Stimulated activated CD4-positive, alpha-beta T cell treated with anti-CD3 and anti-CD28 coated beads, TNF-alpha, amount 100 ng/mL, for 1 hour (primary cell): ENCODE measurements around the gene NR4A1.
A peak's percentile ranks its signal among the peaks of the same experiment; 100 is the strongest.

Experiments used
- DNase-seq, 3 donors: peaks; one replicate each; pipeline ENCODE4 v3.0.0-alpha.2; 2020; ENCODE audit warnings: low read depth in 3 of 3, low spot score in 1 of 3

The NR4A1 gene

GRCh38 chr12:52050758-52051541 is at the start of gene NR4A1:
TSS of gene NR4A1 (plus strand) at chr12:52051442. CDS start at chr12:52054329, 2,887 bp downstream.
- peak; percentile 96 to 99 (median 98) for DNase-seq

DNA sequence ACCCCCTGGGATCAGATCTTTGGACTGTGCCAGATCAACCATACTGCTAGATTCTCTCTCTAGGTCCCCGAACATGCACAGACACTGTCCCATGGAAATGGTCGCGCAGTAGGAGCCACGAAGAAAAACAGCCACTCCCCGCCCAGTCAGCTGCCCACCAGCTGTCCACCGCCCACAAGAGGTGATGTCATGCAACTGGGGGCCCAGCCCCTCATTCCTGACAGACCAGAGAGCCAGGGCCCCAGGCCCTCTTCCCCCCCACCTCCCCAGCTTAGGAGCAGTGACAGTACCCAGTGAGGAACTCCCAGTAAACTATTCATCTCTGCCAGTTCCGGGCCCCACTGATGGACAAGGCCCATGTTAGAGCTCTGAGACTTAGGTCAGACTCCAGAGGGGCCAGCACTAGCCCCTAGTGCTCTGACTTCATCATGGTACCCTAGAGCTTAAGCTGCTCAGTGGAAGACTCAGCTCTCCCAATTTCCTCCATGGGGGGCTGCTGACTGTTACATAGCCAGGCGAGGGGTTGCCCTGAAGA is 48.2 kb upstream of the NR4A1 start:
- no peak for DNase-seq

DNA sequence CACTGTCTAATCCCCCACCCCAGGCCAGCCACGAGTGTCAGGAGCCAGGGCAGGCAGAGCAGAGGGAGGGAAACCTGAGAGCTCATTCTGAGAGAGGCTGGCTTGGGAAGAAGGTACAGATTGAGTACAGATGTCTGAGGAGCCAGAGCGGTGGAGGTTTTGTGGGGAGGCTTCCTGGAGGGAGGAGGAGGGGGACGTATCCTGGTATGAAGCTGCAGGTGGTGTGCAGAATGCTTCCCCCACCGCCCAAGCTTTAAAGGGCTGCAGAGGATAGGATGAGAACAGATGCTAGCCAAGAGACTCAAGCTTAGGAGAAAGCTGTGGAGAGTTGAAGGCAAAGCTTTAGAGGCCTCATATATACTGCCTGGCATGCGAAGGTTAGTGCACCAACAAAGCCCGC is 47.7 kb upstream of the NR4A1 start:
- DNase-seq, result no peak

DNA sequence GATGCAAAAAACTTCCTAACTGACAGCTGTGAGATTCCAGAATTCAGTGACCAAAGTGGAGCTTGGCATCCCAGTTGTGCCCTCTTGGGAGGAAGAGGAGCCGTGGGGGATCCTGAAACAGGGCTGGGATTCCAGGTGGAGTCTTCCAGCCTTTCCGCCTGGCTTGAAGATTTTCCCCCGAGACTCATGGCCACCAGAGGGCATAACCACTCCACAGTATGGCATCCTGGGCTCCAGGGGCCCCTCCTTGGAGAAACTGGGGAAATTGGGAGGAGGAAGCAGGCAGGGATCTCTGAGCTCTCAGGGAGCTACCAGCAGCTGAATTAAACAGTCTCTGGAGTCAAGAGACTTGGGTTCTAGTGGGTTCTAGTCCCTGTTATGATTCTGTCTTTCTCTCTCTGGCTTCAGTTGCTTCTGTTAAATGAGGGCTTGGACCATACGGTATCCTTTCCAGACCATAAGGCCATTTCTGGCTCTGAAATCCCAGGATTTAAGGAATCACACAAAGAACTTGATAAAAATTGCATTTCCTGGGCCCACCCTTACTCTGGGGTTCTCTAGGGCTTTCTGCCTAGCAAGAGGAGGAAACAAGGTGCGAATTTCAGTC is 47.1 kb upstream of the NR4A1 start:
- no peak for DNase-seq

GRCh38 chr12:52005218-52005902 is 45.9 kb upstream of the NR4A1 start:
- DNase-seq, result no peak

DNA sequence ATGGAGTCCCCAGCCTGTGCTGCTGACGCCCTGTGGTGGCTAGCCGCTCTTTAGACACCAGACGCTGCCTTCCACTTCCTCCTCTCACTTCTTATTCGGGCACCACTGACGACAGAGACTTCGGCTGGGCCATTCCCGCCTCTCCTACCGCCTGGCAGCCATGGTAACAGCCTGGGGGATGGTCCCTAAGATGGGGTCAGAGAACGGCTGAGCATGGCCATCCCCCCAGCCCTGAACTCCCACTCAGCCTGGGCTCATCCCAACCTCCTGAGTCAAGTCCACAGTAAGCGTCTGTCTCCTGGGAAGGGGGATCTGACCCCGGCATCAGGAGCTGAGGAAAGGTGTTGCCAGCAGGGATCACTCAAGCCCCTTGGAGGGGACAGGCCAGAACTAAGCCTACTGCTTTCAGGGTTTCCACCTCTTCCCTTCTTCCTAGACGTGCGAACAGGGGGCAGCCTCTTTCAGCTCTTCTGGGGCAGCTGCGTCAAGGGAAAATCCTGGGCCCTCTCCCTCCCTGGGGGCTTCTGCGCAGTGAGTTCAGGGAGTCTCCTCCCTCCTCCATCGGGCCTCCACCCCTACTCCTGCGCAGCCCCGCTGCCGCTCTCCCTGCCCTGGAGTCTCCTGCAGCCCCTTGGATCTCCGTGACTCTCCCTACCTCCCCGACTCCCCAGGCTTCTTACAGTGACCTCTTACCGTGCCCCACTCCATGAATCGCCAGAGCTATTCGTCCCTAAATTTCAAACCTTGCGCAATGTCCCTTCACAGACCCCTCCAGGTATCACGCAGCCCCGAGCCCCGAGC is 45.1 kb upstream of the NR4A1 start:
- no peak for DNase-seq

DNA sequence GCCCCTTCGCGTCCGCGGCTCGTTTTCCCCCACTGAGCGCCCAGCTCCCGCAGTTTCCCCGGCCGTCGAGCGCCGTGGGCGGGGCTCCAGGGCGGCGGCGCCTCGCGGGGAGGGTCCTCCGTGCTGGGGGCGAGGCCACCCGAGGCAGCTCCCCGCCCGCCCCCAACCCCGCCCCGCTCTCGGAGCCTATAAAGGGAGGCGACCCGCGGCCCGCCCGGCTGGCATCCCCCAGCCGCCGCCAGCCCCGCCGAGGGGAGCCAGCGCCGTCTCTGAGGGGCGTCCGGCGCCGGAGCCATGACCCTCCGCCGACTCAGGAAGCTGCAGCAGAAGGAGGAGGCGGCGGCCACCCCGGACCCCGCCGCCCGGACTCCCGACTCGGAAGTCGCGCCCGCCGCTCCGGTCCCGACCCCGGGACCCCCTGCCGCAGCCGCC is 44.5 kb upstream of the NR4A1 start, which contains the start of gene TAMALIN:
Gene TAMALIN, plus strand, starts transcription at position 221 of the 432 bp plus-strand sequence. Its CDS starts 74 bp downstream, at position 295.
- DNase-seq, result peak; percentile 68 to 75 (median 73)

DNA sequence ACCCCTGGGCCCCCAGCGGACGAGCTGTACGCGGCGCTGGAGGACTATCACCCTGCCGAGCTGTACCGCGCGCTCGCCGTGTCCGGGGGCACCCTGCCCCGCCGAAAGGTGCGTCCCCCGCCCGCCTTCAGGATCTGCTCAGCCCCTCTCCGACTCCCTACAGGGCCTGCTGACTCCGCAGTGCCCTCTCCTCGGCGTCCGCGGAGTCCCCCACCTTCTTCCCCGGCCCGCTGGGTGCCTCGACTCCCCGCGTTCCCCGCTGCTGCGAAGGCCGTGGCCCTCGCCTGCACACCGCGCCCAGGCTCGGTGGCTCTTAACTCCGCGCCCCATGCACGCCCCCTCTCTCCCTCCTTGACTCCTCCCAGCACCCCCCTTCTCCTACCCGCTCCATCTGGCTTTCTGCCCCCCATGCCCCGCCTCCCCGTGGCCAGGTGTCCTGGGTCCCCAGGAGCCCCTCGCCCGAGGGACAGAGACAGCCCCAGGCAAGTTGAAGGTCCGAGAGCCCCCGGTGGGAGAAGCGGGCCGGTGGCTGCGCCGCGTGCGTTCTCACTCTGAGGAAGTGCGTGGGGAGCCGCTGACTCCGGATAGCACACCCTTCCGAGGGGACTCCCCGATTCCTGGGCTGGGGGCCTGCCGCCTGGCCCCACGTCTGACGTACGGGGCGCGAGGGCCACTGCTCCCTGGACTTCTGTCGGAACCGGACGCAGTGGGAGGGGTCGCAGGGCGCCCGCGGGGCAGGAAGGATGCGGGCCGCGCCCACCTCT is 43.9 kb upstream of the NR4A1 start:
- DNase-seq, result peak in 1 of 3 donors; percentile 51

DNA sequence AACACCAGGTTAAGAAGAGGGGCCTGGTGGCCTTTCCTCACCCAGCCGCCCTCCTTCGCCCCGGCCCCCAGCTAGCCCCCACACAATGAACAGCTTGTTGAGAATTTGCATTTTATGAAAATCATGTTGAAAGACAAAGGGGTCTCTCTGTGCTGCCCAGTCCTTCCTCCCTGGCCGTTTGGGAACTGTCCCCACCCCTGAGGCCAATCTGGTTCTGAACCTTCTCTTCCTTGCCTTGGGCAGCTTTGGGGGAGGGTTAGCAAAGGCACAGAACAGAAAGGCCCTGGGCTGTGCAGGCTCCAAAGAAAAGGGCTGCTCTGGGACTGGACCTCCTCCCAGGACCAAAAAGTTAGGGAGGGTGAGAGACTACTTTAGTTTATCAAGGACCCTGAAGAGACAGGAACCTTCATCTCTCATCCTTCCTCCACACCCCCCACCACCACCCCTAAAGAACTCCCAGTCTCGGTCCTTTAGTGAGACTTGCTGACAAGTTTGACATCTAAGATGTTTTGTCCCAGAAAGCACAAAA is 43.2 kb upstream of the NR4A1 start:
- DNase-seq, result no peak

GRCh38 chr12:52009081-52009751 is 42.0 kb upstream of the NR4A1 start:
- DNase-seq, result no peak

DNA sequence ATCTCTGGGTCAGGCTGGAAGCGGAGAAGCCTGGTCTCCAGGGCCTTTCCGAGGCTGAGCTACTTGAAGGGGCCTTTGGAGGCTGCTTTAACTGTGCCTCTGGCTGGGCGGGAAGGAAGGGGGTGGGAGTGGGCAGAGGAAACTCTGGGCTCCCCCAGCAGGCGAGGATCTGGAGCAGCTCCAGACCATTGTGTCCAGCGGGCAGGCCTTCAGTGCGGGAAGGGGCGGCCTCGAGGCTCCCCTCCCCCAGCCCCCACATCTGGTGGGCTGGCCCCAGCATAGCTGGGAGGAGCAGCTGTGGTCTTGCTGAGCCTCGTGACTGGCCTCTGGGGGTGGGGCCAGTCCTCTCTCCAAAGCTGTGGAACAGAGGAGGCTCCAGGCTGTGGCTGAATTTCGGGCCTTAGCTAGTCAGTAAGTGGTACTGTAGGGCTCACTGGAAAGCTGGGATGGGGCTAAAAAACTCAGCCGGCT is 41.1 kb upstream of the NR4A1 start:
- no peak for DNase-seq

DNA sequence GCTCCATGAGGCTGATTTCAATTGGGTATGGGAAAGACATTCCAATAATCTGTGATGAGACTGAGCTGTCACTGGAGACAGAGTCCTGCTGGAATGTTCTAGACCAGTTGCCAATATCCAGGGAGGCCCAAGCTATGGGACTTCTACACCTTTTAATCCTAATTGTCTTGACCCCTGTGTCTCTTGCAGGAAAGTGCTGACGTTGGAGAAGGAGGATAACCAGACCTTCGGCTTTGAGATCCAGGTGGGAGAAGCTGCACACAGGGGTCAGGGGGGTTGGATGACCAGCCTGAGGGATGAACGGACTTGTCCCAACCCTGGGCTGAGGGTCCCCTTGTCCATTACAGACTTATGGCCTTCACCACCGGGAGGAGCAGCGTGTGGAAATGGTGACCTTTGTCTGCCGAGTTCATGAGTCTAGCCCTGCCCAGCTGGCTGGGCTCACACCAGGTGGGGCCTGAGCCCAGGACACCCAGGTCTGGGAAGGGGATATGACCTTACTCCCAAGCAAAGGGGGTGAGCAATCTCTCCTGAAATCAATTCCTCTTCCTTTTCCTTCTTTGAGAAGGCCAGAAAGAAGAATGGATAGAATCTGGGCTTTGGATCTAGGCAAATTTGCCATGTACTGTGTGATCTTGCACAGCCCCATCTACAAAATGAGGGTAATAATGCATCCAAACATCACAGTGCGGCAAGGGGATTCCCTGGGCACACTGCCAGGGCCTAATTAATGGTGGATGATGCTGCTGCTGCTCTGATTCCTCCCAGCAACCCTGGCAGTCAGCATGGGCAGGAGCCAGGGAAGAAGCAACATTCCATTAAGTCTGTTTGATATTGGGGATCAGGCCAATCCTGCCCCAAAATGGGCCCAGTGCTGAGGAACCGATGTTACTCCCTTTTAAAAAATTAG is 40.3 kb upstream of the NR4A1 start:
- no peak for DNase-seq

DNA sequence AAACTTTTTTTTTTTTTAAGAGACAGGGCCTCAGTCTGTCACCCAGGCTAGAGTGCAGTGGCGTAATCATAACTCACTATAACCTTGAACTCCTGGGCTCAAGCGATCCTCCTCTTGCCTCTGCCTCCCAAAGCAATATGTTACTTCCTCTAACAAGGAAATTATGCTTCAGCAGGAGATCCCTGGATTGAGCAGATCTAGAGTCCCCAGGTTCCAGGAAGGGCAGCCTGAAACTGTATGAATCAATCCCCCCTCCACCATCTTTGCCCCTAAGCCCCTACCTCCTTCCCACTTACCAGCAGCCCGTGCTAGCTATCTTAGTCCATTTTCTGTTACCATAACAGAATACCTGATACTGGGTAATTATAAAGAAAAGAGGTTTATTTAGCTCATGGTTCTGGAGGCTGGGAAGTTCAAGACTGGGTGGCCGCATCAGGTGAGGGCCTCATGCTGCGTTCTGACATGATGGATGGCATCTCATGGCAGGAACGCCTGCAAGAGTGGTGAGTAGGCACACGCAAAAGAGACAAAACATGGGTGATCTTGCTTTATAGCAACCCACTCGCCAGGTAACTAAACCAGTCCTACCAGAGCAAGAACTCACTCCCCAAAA is 39.5 kb upstream of the NR4A1 start:
- DNase-seq, result no peak

DNA sequence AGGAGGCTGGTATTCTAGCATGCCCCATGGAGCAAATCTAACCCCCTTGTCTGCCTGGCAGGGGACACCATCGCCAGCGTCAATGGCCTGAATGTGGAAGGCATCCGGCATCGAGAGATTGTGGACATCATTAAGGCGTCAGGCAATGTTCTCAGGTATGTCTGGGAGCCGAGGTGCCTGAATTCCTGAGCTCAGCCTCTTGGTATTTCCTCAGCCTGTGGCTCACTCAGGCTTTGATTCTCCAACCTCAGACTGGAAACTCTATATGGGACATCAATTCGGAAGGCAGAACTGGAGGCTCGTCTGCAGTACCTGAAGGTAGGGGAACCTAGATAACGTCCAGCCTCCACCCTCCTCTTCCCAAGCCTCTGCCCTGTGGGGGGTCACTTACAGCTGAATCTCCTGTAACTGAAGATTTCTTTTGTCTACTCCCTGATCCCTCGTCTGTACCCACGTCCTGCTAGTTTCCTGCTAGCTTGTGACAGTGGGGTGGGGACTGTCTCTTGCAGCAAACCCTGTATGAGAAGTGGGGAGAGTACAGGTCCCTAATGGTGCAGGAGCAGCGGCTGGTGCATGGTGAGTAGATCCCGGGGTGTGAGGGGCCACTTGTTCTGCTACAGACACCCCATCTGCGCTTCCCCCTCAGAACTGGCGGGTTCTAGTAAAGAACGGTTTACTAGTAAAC is 37.5 kb upstream of the NR4A1 start:
- DNase-seq, result no peak

DNA sequence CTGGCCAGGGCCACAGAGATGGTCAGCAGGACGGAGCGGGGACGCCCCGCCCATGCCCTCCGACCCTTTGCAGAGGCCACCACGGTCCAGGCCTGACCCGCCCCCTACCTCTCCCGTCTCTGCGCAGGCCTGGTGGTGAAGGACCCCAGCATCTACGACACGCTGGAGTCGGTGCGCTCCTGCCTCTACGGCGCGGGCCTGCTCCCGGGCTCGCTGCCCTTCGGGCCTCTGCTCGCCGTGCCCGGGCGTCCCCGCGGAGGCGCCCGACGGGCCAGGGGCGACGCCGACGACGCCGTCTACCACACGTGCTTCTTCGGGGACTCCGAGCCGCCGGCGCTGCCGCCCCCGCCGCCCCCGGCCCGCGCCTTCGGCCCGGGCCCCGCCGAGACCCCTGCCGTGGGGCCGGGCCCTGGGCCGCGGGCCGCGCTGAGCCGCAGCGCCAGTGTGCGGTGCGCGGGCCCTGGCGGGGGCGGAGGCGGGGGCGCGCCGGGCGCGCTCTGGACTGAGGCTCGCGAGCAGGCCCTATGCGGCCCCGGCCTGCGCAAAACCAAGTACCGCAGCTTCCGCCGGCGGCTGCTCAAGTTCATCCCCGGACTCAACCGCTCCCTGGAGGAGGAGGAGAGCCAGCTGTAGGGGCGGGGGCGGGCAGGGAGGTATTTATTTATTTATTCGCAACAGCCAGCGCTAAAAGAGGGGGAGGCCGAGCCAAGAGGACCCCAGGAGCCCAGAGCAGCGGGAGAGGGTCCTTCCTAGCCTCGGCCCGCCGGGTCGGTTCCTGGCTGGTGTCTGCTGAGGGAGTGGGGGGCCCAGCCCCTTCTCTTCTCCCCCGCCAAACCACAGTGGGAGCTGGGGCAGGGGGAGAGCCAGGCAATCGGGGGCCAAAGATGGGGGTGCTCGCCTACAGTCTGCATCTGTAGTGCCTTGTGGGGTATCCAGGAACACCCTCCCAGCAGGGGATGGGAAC is 36.4 kb upstream of the NR4A1 start:
- DNase-seq, result no peak

DNA sequence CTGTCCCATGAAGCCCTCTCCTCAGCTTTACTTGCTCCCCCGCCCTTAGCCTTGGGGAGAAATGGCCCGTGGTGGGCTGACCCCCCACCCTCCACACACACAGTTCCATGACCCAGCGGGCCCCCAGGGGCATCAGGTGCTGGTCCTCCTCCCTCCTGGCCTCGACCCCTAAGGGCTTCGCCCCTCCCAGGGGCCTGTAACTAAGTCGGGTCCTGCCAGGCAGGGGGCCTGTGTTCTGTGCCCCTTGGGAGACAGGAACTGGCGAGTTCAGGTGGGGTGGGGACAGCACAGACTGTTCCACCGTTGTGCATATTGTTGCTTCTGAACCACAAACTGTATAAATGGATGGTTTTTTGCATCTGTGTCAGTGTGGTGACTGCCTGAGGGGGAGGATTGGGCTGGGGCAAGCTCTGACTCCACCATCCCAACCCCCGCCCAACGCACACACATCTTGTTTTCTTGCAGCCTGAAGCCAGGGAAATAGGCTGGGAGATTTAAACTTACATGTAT is 35.7 kb upstream of the NR4A1 start:
- no peak for DNase-seq
